WTC11 (cell line): ENCODE measurements around the gene KCNMA1. TPM values are rescaled to one million over a fixed set of nuclear protein-coding genes. Genes with fewer than 3 reads are reported as not detected.

Experiments
- ATAC-seq: fragments of 200-7000 bp; cut with Tn5 transposase; 2 replicates; pipeline ENCODE4 v1.10.0; 2021; ENCODE audit warnings: mild to moderate bottlenecking, moderate library complexity
- CTCF ChIA-PET: fragments of 300-600 bp; sonication (Branson Sonifier 250); formaldehyde crosslinking; loops from one replicate; lab custom pipeline; 2021; ENCODE audit warnings: antibody characterized with exemption; lab: Charles Lee
- POLR2A ChIA-PET: fragments of 350-600 bp; sonication (Branson Sonifier 250); formaldehyde crosslinking; loops from one replicate; lab custom pipeline; 2021; ENCODE audit warnings: antibody characterized with exemption; lab: Charles Lee
- DNase-seq: peaks from one replicate; pipeline ENCODE4 v3.0.0; 2021; ENCODE audit warnings: low spot score
- H3K27ac Mint-ChIP-seq: 2 replicates; pipeline ENCODE4 v1.8.0; 2021; ENCODE audit warnings: mixed read lengths
- H3K27me3 Mint-ChIP-seq: 2 replicates; pipeline ENCODE4 v1.8.0; 2021; ENCODE audit warnings: low read depth, mild to moderate bottlenecking, moderate library complexity, mixed read lengths
- H3K36me3 Mint-ChIP-seq: 2 replicates; pipeline ENCODE4 v1.8.0; 2021; ENCODE audit warnings: mixed read lengths
- H3K4me1 Mint-ChIP-seq: 2 replicates; pipeline ENCODE4 v1.8.0; 2022; ENCODE audit warnings: mixed read lengths
- H3K4me3 Mint-ChIP-seq: 2 replicates; pipeline ENCODE4 v1.8.0; 2021; ENCODE audit warnings: mild to moderate bottlenecking, moderate library complexity, mixed read lengths
- H3K9me3 Mint-ChIP-seq: 2 replicates; pipeline ENCODE4 v1.8.0; 2021; ENCODE audit warnings: mixed read lengths
- ATF1 ChIP-seq: sonication (generic); formaldehyde crosslinking; IDR thresholded peaks from 2 replicates; pipeline ENCODE4 v1.8.1; 2023; ENCODE audit warnings: mild to moderate bottlenecking, moderate library complexity, missing genetic modification reagents
- EMX1 ChIP-seq: fragments of 250-450 bp; sonication (Bioruptor Pico); IDR thresholded peaks from 2 replicates; pipeline ENCODE4 v1.8.0; 2021; ENCODE audit warnings: mild to moderate bottlenecking
- FOXK1 ChIP-seq: sonication (generic); formaldehyde crosslinking; IDR thresholded peaks from 2 replicates; pipeline ENCODE4 v1.8.0; 2022; ENCODE audit warnings: mild to moderate bottlenecking, moderate library complexity, missing genetic modification reagents
- FOXP1 ChIP-seq: sonication (generic); formaldehyde crosslinking; IDR thresholded peaks from 2 replicates; pipeline ENCODE4 v1.8.0; 2022; ENCODE audit warnings: missing genetic modification reagents, mild to moderate bottlenecking, moderate library complexity, borderline replicate concordance
- JAZF1 ChIP-seq: fragments of 250-450 bp; sonication (Bioruptor Pico); IDR thresholded peaks from 2 replicates; pipeline ENCODE4 v1.9.0; 2021; ENCODE audit warnings: moderate library complexity, mild to moderate bottlenecking, inconsistent platforms
- JUN ChIP-seq: sonication (generic); formaldehyde crosslinking; IDR thresholded peaks from 2 replicates; pipeline ENCODE4 v1.8.0; 2023; ENCODE audit warnings: mild to moderate bottlenecking, missing genetic modification reagents
- NFE2L1 ChIP-seq: sonication (generic); formaldehyde crosslinking; IDR thresholded peaks from 2 replicates; pipeline ENCODE4 v1.8.1; 2023; ENCODE audit warnings: missing genetic modification reagents
- NR2C2 ChIP-seq: sonication (generic); formaldehyde crosslinking; IDR thresholded peaks from 2 replicates; pipeline ENCODE4 v1.8.0; 2022; ENCODE audit warnings: mild to moderate bottlenecking, missing genetic modification reagents
- NR3C1 ChIP-seq: sonication (generic); formaldehyde crosslinking; conservative IDR thresholded peaks from 2 replicates; pipeline ENCODE4 v1.8.1; 2023; ENCODE audit warnings: low read depth, mild to moderate bottlenecking, missing genetic modification reagents
- SMAD3 ChIP-seq: sonication (generic); formaldehyde crosslinking; IDR thresholded peaks from 2 replicates; pipeline ENCODE4 v1.8.0; 2022; ENCODE audit warnings: missing genetic modification reagents, mild to moderate bottlenecking, borderline replicate concordance
- SMAD4 ChIP-seq: sonication (generic); formaldehyde crosslinking; IDR thresholded peaks from 2 replicates; pipeline ENCODE4 v1.8.0; 2022; ENCODE audit warnings: mild to moderate bottlenecking, missing genetic modification reagents
- SOX15 ChIP-seq: fragments of 250-450 bp; sonication (Bioruptor Pico); IDR thresholded peaks from 2 replicates; pipeline ENCODE4 v1.9.0; 2021; ENCODE audit warnings: mild to moderate bottlenecking
- ZNF121 ChIP-seq: sonication (generic); formaldehyde crosslinking; IDR thresholded peaks from 2 replicates; pipeline ENCODE4 v1.8.0; 2023; ENCODE audit warnings: missing genetic modification reagents
- total RNA-seq: library from RNA; stranded (reverse); gene quantifications from 3 replicates; pipeline ENCODE4 v1.2.3, GENCODE V29; 2021
- TF ChIP-seq, protein P1 (sequence below): sonication (generic); formaldehyde crosslinking; IDR thresholded peaks from 2 replicates; pipeline ENCODE4 v1.8.0; 2022; ENCODE audit warnings: mild to moderate bottlenecking, missing genetic modification reagents
- TF ChIP-seq, protein P2 (sequence below): fragments of 250-450 bp; sonication (Bioruptor Pico); IDR thresholded peaks from 2 replicates; pipeline ENCODE4 v2.1.2; 2022; ENCODE audit warnings: mild to moderate bottlenecking, moderate library complexity
- TF ChIP-seq, protein P3 (sequence below): sonication (generic); formaldehyde crosslinking; IDR thresholded peaks from 2 replicates; pipeline ENCODE4 v1.8.1; 2023; ENCODE audit warnings: mild to moderate bottlenecking, missing genetic modification reagents, borderline replicate concordance
- TF ChIP-seq, protein P4 (sequence below): sonication (generic); formaldehyde crosslinking; IDR thresholded peaks from 2 replicates; pipeline ENCODE4 v1.8.1; 2022; ENCODE audit warnings: mild to moderate bottlenecking, moderate library complexity, missing genetic modification reagents
- TF ChIP-seq, protein P5 (sequence below): sonication (generic); formaldehyde crosslinking; IDR thresholded peaks from 2 replicates; pipeline ENCODE4 v1.8.1; 2023; ENCODE audit warnings: mild to moderate bottlenecking, missing genetic modification reagents
- TF ChIP-seq, protein P6 (sequence below): fragments of 250-450 bp; sonication (Bioruptor Pico); IDR thresholded peaks from 2 replicates; pipeline ENCODE4 v1.9.0; 2021; ENCODE audit warnings: mild to moderate bottlenecking, borderline replicate concordance

The KCNMA1 gene
- total RNA-seq, 1 experiment from 2014 or later: 7.3 TPM

DNA sequence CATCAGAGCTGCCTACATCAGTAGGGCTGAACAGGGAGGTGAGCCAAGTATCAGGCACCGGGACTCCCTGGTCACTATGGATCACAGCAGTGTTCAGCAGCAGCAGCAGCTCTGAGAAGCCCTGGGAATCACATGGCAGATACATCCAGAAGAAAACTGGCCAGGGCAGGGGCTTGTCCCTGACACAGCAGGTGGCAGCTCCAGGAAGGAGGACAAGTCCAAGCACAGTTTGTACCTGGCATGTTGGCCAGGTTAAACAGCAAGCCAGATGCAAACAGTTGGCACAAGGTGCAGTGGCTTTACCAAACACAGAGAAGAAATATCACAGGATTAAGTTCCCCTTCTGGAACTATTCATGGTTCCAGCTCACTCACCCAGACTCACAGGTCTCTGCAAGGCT is 139.4 kb downstream of the KCNMA1 start:
- Mint-ChIP-seq H3K36me3 (no peaks in the 10 kb centered on the region), H3K27ac (no peak overlapping the region), H3K4me1 (peaks cover 2% of the 10 kb centered on the region), H3K9me3 (no peaks in the 10 kb centered on the region), H3K4me3 (no peak overlapping the region)
- ChIA-PET CTCF (interaction anchor here (1.1 to 1.5 kb wide), 6 partner anchors 67 to 213 kb away, joined by 3 to 8 read pairs (median 4); no protein-coding TSS in a partner anchor), POLR2A (no interaction called here)
- ATAC-seq: no peak
- TF ChIP-seq, protein P1, sequence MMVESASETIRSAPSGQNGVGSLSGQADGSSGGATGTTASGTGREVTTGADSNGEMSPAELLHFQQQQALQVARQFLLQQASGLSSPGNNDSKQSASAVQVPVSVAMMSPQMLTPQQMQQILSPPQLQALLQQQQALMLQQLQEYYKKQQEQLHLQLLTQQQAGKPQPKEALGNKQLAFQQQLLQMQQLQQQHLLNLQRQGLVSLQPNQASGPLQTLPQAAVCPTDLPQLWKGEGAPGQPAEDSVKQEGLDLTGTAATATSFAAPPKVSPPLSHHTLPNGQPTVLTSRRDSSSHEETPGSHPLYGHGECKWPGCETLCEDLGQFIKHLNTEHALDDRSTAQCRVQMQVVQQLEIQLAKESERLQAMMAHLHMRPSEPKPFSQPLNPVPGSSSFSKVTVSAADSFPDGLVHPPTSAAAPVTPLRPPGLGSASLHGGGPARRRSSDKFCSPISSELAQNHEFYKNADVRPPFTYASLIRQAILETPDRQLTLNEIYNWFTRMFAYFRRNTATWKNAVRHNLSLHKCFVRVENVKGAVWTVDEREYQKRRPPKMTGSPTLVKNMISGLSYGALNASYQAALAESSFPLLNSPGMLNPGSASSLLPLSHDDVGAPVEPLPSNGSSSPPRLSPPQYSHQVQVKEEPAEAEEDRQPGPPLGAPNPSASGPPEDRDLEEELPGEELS (CRISPR knock-in tag): no peak
- TF ChIP-seq ZNF121 (CRISPR knock-in tag): no peak
- TF ChIP-seq SMAD4 (CRISPR knock-in tag): no peak
- TF ChIP-seq NFE2L1 (CRISPR knock-in tag): no peak
- TF ChIP-seq SMAD3 (CRISPR knock-in tag): no peak
- TF ChIP-seq, all 79 proteins: peak for 0
- H3K27me3 Mint-ChIP-seq: no peaks in the 10 kb centered on the region
- DNase-seq: no peak

DNA sequence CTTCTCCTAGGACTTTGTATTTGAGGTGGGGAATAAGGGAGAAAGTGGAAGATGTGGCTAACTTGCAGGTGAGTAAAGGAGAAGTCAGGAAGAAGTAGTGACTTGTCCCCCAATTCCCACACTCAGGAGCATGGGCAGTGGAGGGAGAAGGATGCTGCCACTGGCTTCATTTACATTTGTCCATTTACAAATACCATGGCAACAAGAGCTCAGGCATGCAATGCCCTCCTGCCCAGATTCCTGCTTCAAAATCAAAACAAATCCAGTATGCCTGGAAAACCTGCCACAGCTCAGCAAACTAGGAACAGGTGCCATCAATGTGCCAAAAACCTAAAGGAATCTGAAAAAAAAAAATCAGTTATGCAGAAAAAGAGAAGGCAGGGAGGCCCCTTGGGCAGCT is 139.9 kb downstream of the KCNMA1 start:
- Mint-ChIP-seq H3K27ac (no peak overlapping the region), H3K9me3 (no peaks in the 10 kb centered on the region), H3K36me3 (no peaks in the 10 kb centered on the region), H3K27me3 (no peaks in the 10 kb centered on the region), H3K4me1 (peaks cover 2% of the 10 kb centered on the region), H3K4me3 (no peak overlapping the region)
- ChIA-PET CTCF (interaction anchor here (0.6 to 1.5 kb wide), 8 partner anchors 67 to 214 kb away, joined by 3 to 8 read pairs (median 4); no protein-coding TSS in a partner anchor), POLR2A (no interaction called here)
- TF ChIP-seq, protein P2, sequence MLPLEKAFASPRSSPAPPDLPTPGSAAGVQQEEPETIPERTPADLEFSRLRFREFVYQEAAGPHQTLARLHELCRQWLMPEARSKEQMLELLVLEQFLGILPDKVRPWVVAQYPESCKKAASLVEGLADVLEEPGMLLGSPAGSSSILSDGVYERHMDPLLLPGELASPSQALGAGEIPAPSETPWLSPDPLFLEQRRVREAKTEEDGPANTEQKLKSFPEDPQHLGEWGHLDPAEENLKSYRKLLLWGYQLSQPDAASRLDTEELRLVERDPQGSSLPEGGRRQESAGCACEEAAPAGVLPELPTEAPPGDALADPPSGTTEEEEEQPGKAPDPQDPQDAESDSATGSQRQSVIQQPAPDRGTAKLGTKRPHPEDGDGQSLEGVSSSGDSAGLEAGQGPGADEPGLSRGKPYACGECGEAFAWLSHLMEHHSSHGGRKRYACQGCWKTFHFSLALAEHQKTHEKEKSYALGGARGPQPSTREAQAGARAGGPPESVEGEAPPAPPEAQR: no peak
- TF ChIP-seq, protein P3, sequence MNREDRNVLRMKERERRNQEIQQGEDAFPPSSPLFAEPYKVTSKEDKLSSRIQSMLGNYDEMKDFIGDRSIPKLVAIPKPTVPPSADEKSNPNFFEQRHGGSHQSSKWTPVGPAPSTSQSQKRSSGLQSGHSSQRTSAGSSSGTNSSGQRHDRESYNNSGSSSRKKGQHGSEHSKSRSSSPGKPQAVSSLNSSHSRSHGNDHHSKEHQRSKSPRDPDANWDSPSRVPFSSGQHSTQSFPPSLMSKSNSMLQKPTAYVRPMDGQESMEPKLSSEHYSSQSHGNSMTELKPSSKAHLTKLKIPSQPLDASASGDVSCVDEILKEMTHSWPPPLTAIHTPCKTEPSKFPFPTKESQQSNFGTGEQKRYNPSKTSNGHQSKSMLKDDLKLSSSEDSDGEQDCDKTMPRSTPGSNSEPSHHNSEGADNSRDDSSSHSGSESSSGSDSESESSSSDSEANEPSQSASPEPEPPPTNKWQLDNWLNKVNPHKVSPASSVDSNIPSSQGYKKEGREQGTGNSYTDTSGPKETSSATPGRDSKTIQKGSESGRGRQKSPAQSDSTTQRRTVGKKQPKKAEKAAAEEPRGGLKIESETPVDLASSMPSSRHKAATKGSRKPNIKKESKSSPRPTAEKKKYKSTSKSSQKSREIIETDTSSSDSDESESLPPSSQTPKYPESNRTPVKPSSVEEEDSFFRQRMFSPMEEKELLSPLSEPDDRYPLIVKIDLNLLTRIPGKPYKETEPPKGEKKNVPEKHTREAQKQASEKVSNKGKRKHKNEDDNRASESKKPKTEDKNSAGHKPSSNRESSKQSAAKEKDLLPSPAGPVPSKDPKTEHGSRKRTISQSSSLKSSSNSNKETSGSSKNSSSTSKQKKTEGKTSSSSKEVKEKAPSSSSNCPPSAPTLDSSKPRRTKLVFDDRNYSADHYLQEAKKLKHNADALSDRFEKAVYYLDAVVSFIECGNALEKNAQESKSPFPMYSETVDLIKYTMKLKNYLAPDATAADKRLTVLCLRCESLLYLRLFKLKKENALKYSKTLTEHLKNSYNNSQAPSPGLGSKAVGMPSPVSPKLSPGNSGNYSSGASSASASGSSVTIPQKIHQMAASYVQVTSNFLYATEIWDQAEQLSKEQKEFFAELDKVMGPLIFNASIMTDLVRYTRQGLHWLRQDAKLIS (CRISPR knock-in tag): no peak
- TF ChIP-seq NR3C1 (no peak), SOX15 (CRISPR knock-in tag) (no peak), NR2C2 (CRISPR knock-in tag) (no peak), JUN (CRISPR knock-in tag) (no peak)
- TF ChIP-seq, protein P4, sequence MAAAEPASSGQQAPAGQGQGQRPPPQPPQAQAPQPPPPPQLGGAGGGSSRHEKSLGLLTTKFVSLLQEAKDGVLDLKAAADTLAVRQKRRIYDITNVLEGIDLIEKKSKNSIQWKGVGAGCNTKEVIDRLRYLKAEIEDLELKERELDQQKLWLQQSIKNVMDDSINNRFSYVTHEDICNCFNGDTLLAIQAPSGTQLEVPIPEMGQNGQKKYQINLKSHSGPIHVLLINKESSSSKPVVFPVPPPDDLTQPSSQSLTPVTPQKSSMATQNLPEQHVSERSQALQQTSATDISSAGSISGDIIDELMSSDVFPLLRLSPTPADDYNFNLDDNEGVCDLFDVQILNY (CRISPR knock-in tag): no peak
- DNase-seq: no peak
- peak; percentile 24; the same call in 1 of the 2 replicates for ATAC-seq

DNA sequence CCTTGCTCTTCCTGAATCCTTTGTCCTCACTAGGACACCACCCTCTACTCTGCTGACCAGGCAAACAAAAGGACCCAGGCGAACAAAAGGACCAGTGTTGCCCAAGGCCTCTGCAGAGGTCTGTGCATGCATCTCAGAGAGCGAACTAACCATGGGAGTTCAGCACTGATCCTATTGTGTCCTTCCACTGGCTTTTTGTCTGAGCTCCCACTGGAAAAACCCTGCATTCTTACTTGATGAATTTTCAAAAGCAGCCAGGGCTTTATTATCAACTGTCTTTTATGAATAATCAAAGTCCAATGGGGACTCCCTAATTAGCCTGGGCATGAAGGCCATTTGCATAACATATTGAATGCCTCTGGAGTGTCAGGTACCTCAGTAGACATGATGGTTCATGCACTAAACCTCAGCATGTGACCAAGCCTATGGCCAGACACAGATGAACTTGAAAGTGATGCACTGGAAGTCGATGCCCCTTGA is 140.6 kb downstream of the KCNMA1 start:
- peaks cover 2% of the 10 kb centered on the region for H3K4me1 Mint-ChIP-seq
- H3K9me3 Mint-ChIP-seq: no peaks in the 10 kb centered on the region
- no peak for DNase-seq
- no peak overlapping the region for H3K4me3 Mint-ChIP-seq
- ATAC-seq: no peak
- POLR2A ChIA-PET: no interaction called here
- CTCF ChIA-PET: interaction anchor here (1.3 to 1.5 kb wide), 3 partner anchors 68 to 200 kb away, joined by 3 to 4 read pairs (median 4); no protein-coding TSS in a partner anchor
- H3K36me3 Mint-ChIP-seq: no peaks in the 10 kb centered on the region
- H3K27ac Mint-ChIP-seq: no peak overlapping the region
- H3K27me3 Mint-ChIP-seq: no peaks in the 10 kb centered on the region
- TF ChIP-seq ATF1: no peak
- TF ChIP-seq, protein P5, sequence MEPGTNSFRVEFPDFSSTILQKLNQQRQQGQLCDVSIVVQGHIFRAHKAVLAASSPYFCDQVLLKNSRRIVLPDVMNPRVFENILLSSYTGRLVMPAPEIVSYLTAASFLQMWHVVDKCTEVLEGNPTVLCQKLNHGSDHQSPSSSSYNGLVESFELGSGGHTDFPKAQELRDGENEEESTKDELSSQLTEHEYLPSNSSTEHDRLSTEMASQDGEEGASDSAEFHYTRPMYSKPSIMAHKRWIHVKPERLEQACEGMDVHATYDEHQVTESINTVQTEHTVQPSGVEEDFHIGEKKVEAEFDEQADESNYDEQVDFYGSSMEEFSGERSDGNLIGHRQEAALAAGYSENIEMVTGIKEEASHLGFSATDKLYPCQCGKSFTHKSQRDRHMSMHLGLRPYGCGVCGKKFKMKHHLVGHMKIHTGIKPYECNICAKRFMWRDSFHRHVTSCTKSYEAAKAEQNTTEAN (CRISPR knock-in tag): no peak
- no peak for TF ChIP-seq FOXP1
- TF ChIP-seq JAZF1 (CRISPR knock-in tag): no peak
- no peak for TF ChIP-seq NFE2L1 (CRISPR knock-in tag)
- TF ChIP-seq EMX1 (CRISPR knock-in tag): no peak
- TF ChIP-seq FOXK1: no peak
- TF ChIP-seq, protein P6, sequence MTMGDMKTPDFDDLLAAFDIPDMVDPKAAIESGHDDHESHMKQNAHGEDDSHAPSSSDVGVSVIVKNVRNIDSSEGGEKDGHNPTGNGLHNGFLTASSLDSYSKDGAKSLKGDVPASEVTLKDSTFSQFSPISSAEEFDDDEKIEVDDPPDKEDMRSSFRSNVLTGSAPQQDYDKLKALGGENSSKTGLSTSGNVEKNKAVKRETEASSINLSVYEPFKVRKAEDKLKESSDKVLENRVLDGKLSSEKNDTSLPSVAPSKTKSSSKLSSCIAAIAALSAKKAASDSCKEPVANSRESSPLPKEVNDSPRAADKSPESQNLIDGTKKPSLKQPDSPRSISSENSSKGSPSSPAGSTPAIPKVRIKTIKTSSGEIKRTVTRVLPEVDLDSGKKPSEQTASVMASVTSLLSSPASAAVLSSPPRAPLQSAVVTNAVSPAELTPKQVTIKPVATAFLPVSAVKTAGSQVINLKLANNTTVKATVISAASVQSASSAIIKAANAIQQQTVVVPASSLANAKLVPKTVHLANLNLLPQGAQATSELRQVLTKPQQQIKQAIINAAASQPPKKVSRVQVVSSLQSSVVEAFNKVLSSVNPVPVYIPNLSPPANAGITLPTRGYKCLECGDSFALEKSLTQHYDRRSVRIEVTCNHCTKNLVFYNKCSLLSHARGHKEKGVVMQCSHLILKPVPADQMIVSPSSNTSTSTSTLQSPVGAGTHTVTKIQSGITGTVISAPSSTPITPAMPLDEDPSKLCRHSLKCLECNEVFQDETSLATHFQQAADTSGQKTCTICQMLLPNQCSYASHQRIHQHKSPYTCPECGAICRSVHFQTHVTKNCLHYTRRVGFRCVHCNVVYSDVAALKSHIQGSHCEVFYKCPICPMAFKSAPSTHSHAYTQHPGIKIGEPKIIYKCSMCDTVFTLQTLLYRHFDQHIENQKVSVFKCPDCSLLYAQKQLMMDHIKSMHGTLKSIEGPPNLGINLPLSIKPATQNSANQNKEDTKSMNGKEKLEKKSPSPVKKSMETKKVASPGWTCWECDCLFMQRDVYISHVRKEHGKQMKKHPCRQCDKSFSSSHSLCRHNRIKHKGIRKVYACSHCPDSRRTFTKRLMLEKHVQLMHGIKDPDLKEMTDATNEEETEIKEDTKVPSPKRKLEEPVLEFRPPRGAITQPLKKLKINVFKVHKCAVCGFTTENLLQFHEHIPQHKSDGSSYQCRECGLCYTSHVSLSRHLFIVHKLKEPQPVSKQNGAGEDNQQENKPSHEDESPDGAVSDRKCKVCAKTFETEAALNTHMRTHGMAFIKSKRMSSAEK (CRISPR knock-in tag): no peak
